NCI-H2196 (cell line): ENCODE results near the gene MYBPC1.
A peak's percentile ranks its signal among the peaks of the same experiment; 100 is the strongest.

Source experiments
- DNase-seq: peaks from one replicate; lab custom pipeline; 2025; ENCODE audit not compliant: unreplicated experiment; lab: John Stamatoyannopoulos, UW

Gene MYBPC1

GRCh38 chr12:101690544-101691098 is 95.8 kb downstream of the MYBPC1 start:
- DNase-seq: no peak

- no peak for DNase-seq
Measured at GRCh38 chr12:101691503-101692096, 96.8 kb downstream of the MYBPC1 start.

- no peak for DNase-seq
Measured at GRCh38 chr12:101694297-101694848, 99.6 kb downstream of the MYBPC1 start.

GRCh38 chr12:101694986-101695385 is 100.2 kb downstream of the MYBPC1 start:
- no peak for DNase-seq

GRCh38 chr12:101695706-101696105 is 100.9 kb downstream of the MYBPC1 start:
- no peak for DNase-seq

- DNase-seq: no peak
Measured at GRCh38 chr12:101696251-101697196, 101.8 kb downstream of the MYBPC1 start.

- DNase-seq: peak; percentile 49
Measured at GRCh38 chr12:101697197-101697929, 102.6 kb downstream of the MYBPC1 start, which contains the start of gene CHPT1. Gene CHPT1, plus strand, starts transcription at chr12:101697640. Its CDS starts 222 bp downstream, at chr12:101697862.

- peak; percentile 13 for DNase-seq
Measured at GRCh38 chr12:101697930-101698799, 103.4 kb downstream of the MYBPC1 start.

GRCh38 chr12:101698800-101699347 is 104.1 kb downstream of the MYBPC1 start:
- DNase-seq: no peak

- no peak for DNase-seq
Measured at GRCh38 chr12:101700299-101700820, 105.6 kb downstream of the MYBPC1 start.

- no peak for DNase-seq
Measured at GRCh38 chr12:101703487-101703886, 108.7 kb downstream of the MYBPC1 start.

- no peak for DNase-seq
Measured at GRCh38 chr12:101706403-101706802, 111.6 kb downstream of the MYBPC1 start.

- DNase-seq: no peak
Measured at GRCh38 chr12:101707131-101707782, 112.5 kb downstream of the MYBPC1 start.

- DNase-seq: no peak
Measured at GRCh38 chr12:101710288-101710687, 115.5 kb downstream of the MYBPC1 start.

GRCh38 chr12:101713059-101713682 is 118.4 kb downstream of the MYBPC1 start:
- no peak for DNase-seq

- no peak for DNase-seq
Measured at GRCh38 chr12:101713930-101714329, 119.2 kb downstream of the MYBPC1 start.

GRCh38 chr12:101714877-101715444 is 120.2 kb downstream of the MYBPC1 start:
- DNase-seq: no peak

- no peak for DNase-seq
Measured at GRCh38 chr12:101719566-101719965, 124.8 kb downstream of the MYBPC1 start.
